GM12878 (cell line): ENCODE results near the gene C5AR1.

Source experiments
- EZH2 ChIP-seq: IDR thresholded peaks from 2 replicates; pipeline ENCODE4 v1.6.1; 2012; ENCODE audit warnings: low read depth, mild to moderate bottlenecking, control low read depth, inconsistent platforms, low read length, borderline replicate concordance; ENCODE audit not compliant: control insufficient read depth
- YY1 ChIP-seq: IDR thresholded peaks from 2 replicates; pipeline ENCODE4 v1.6.1; 2011; ENCODE audit warnings: low read depth, mild to moderate bottlenecking, low read length
- TF ChIP-seq, protein P1 (sequence below): IDR thresholded peaks from 2 replicates; pipeline ENCODE4 v1.6.1; 2011; ENCODE audit warnings: mild to moderate bottlenecking, low read depth, low read length, moderate library complexity; ENCODE audit not compliant: insufficient replicate concordance
- TF ChIP-seq, protein P2 (sequence below), 3 experiments: IDR thresholded peaks in 2 of 3; conservative IDR thresholded peaks in 1 of 3; 2 replicates each; pipeline ENCODE4 v1.5.1; 2011; ENCODE audit warnings: low read depth in 3 of 3, low read length in 3 of 3, mild to moderate bottlenecking in 3 of 3, control low read depth in 2 of 3, moderate library complexity in 2 of 3, inconsistent platforms in 1 of 3, mixed read lengths in 1 of 3; ENCODE audit not compliant: control insufficient read depth in 2 of 3, insufficient read depth in 1 of 3; ENCODE audit errors: extremely low read depth in 1 of 3

GRCh38 chr19:47321630-47322029, 12.0 kb downstream of the C5AR1 start:
- TF ChIP-seq, protein P1, sequence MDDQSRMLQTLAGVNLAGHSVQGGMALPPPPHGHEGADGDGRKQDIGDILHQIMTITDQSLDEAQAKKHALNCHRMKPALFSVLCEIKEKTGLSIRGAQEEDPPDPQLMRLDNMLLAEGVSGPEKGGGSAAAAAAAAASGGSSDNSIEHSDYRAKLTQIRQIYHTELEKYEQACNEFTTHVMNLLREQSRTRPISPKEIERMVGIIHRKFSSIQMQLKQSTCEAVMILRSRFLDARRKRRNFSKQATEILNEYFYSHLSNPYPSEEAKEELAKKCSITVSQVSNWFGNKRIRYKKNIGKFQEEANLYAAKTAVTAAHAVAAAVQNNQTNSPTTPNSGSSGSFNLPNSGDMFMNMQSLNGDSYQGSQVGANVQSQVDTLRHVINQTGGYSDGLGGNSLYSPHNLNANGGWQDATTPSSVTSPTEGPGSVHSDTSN: no peak
- TF ChIP-seq YY1: no peak
- TF ChIP-seq, protein P2, sequence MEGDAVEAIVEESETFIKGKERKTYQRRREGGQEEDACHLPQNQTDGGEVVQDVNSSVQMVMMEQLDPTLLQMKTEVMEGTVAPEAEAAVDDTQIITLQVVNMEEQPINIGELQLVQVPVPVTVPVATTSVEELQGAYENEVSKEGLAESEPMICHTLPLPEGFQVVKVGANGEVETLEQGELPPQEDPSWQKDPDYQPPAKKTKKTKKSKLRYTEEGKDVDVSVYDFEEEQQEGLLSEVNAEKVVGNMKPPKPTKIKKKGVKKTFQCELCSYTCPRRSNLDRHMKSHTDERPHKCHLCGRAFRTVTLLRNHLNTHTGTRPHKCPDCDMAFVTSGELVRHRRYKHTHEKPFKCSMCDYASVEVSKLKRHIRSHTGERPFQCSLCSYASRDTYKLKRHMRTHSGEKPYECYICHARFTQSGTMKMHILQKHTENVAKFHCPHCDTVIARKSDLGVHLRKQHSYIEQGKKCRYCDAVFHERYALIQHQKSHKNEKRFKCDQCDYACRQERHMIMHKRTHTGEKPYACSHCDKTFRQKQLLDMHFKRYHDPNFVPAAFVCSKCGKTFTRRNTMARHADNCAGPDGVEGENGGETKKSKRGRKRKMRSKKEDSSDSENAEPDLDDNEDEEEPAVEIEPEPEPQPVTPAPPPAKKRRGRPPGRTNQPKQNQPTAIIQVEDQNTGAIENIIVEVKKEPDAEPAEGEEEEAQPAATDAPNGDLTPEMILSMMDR (IDR thresholded peaks at IDR 0.05 in 2 of 3, conservative IDR thresholded peaks at IDR 0.05 in 1 of 3; ENCODE audit: control insufficient read depth in 2 of 3, extremely low read depth in 1 of 3, insufficient read depth in 1 of 3, low read depth in 3 of 3, low read length in 3 of 3): no peak
- TF ChIP-seq EZH2: no peak
